GM18517 (cell line): ENCODE data around the gene PDE1A.

ENCODE experiments used
- ATAC-seq: cut with Tn5 transposase; IDR thresholded peaks from one replicate; pipeline ENCODE4 v1.9.1; 2021; ENCODE audit warnings: mild to moderate bottlenecking, moderate library complexity; ENCODE audit not compliant: unreplicated experiment

The PDE1A gene

GRCh38 chr2:182144041-182144775 lies 282.6 kb downstream of the PDE1A start:
- no peak for ATAC-seq

GRCh38 chr2:182142062-182142461 lies 284.8 kb downstream of the PDE1A start:
- ATAC-seq = no peak

GRCh38 chr2:182134201-182134600 lies 292.6 kb downstream of the PDE1A start:
- ATAC-seq = no peak

GRCh38 chr2:182133195-182133891 lies 293.5 kb downstream of the PDE1A start:
- no peak for ATAC-seq

GRCh38 chr2:182132605-182133004 lies 294.2 kb downstream of the PDE1A start:
- no peak for ATAC-seq

GRCh38 chr2:182128821-182129707 lies 297.8 kb downstream of the PDE1A start:
- no peak for ATAC-seq

- no peak for ATAC-seq
Measured at GRCh38 chr2:182117196-182117595, 309.6 kb downstream of the PDE1A start.

- ATAC-seq = no peak
Measured at GRCh38 chr2:182116774-182117173, 310.1 kb downstream of the PDE1A start.

GRCh38 chr2:182115258-182115657 lies 311.6 kb downstream of the PDE1A start:
- no peak for ATAC-seq

- no peak for ATAC-seq
Measured at GRCh38 chr2:182113334-182113733, 313.5 kb downstream of the PDE1A start.

- no peak for ATAC-seq
Measured at GRCh38 chr2:182110347-182110746, 316.5 kb downstream of the PDE1A start.

- no peak for ATAC-seq
Measured at GRCh38 chr2:182103526-182103925, 323.3 kb downstream of the PDE1A start.

GRCh38 chr2:182101263-182101662 lies 325.6 kb downstream of the PDE1A start:
- no peak for ATAC-seq

GRCh38 chr2:182098648-182099047 lies 328.2 kb downstream of the PDE1A start:
- no peak for ATAC-seq

- no peak for ATAC-seq
Measured at GRCh38 chr2:182097571-182098164, 329.2 kb downstream of the PDE1A start.

GRCh38 chr2:182090486-182090885 lies 336.4 kb downstream of the PDE1A start:
- no peak for ATAC-seq
